K562 (cell line): ENCODE results near the gene ARMC8. TPM values are rescaled to one million over a fixed set of nuclear protein-coding genes. Genes with fewer than 3 reads are reported as not detected.

Experiments
- ATAC-seq: fragments of 200-7000 bp; cut with Tn5 transposase; 3 replicates; pipeline ENCODE4 v1.9.1; 2020; ENCODE audit warnings: moderate library complexity
- BruUV-seq: library from RNA; stranded (reverse); fragments of 400-500 nt; replicated peaks from 2 replicates; lab custom pipeline; 2021; lab: Mats Ljungman, UMichigan
- CTCF ChIA-PET: fragments of 300-600 bp; formaldehyde crosslinking; extraction: SDS; loops from one replicate; lab custom pipeline; 2021; ENCODE audit warnings: low intra/inter-chr PET ratio; lab: Yijun Ruan, JAX
- POLR2A ChIA-PET: fragments of 300-600, 350-650 bp; sonication (Branson Sonifier 250); formaldehyde crosslinking; extraction: SDS; loops from one replicate; lab custom pipeline; 2021; ENCODE audit warnings: antibody characterized with exemption, inconsistent platforms; lab: Yijun Ruan, JAX
- DNase-seq, 4 experiments: peaks; one replicate each; pipeline versions ENCODE4 v3.0.0 to v3.0.0-alpha.2; 2011 to 2018; ENCODE audit warnings: low spot score in 3 of 4, mixed read lengths in 3 of 4; ENCODE audit errors: extremely low read depth in 1 of 4
- FAIRE-seq: peaks from 2 replicates; lab custom pipeline; 2011; peaks lifted over from hg19 to GRCh38; lab: Jason Lieb, UNC
- H2AFZ ChIP-seq: 2 replicates; pipeline ENCODE4 v1.6.0; 2011; ENCODE audit warnings: low read depth, low read length, control low read depth, inconsistent platforms
- H3K27ac ChIP-seq: fragments of 200-600 bp; 3 replicates; pipeline ENCODE4 v1.8.0; 2011; ENCODE audit warnings: low read depth, mild to moderate bottlenecking, control low read depth, inconsistent platforms, low read length, moderate library complexity, mixed read lengths; ENCODE audit errors: extremely low read depth
- H3K27me3 ChIP-seq, 2 experiments: fragments of 300-600 bp in 1 of 2; 2 replicates in 1 of 2; 3 replicates in 1 of 2; pipeline versions ENCODE4 v1.6.0 to v1.8.0; 2011; ENCODE audit warnings: inconsistent platforms in 2 of 2, low read length in 2 of 2, mild to moderate bottlenecking in 1 of 2, mixed read lengths in 1 of 2, moderate library complexity in 1 of 2; ENCODE audit not compliant: control insufficient read depth in 2 of 2, insufficient read depth in 2 of 2
- H3K36me3 ChIP-seq: fragments of 300-600 bp; 3 replicates; pipeline ENCODE4 v1.8.0; 2011; ENCODE audit warnings: mild to moderate bottlenecking, low read length, inconsistent platforms; ENCODE audit not compliant: control insufficient read depth, insufficient read depth
- H3K4me1 ChIP-seq, 2 experiments: fragments of 200-600 bp in 1 of 2; replicated peaks in 1 of 2; 2 replicates in 1 of 2; 3 replicates in 1 of 2; pipeline versions ENCODE4 v1.5.1 to v1.8.0; 2011; ENCODE audit warnings: inconsistent platforms in 2 of 2, low read length in 2 of 2, mild to moderate bottlenecking in 1 of 2, mixed read lengths in 1 of 2, moderate library complexity in 1 of 2; ENCODE audit not compliant: control insufficient read depth in 2 of 2, insufficient read depth in 2 of 2
- H3K4me2 ChIP-seq: 2 replicates; pipeline ENCODE4 v1.6.1; 2011; ENCODE audit warnings: low read length, control low read depth, inconsistent platforms, mixed read lengths; ENCODE audit not compliant: insufficient read depth
- H3K4me3 ChIP-seq: fragments of 200-600 bp; sonication (generic), shearing (Covaris generic); 2 replicates; pipeline ENCODE4 v1.5.1; 2016; ENCODE audit warnings: control low read depth, inconsistent platforms
- H3K79me2 ChIP-seq: fragments of 200-600 bp; 3 replicates; pipeline ENCODE4 v1.8.0; 2011; ENCODE audit warnings: low read length, inconsistent platforms; ENCODE audit not compliant: control insufficient read depth, insufficient read depth
- H3K9ac ChIP-seq, 2 experiments: 2 replicates each; pipeline versions ENCODE4 v1.6.0 to v1.6.1; 2011; ENCODE audit warnings: low read depth in 2 of 2, low read length in 2 of 2, control low read depth in 1 of 2, inconsistent platforms in 1 of 2, mild to moderate bottlenecking in 1 of 2, mixed read lengths in 1 of 2; ENCODE audit not compliant: insufficient read depth in 1 of 2
- H3K9me1 ChIP-seq: one replicate; pipeline ENCODE4 v1.6.0; 2011; ENCODE audit warnings: inconsistent platforms, mild to moderate bottlenecking, low read length, moderate library complexity; ENCODE audit not compliant: control insufficient read depth, insufficient read depth
- H3K9me3 ChIP-seq: replicated peaks from 2 replicates; pipeline ENCODE4 v1.5.1; 2011; ENCODE audit warnings: low read depth, low read length, inconsistent platforms; ENCODE audit not compliant: control insufficient read depth, insufficient read depth
- H4K20me1 ChIP-seq: replicated peaks from 2 replicates; pipeline ENCODE4 v1.6.1; 2011; ENCODE audit warnings: low read length, inconsistent platforms, mixed read lengths; ENCODE audit not compliant: control insufficient read depth, insufficient read depth
- ARID4B ChIP-seq: sonication (generic); formaldehyde crosslinking; IDR thresholded peaks from 2 replicates; pipeline ENCODE4 v1.8.0; 2022; ENCODE audit warnings: mild to moderate bottlenecking, missing genetic modification reagents
- CEBPB ChIP-seq: fragments of 450-650 bp; IDR thresholded peaks from 2 replicates; pipeline ENCODE4 v1.6.1; 2016; ENCODE audit warnings: missing genetic modification characterization, missing compliant biosample characterization
- DEAF1 ChIP-seq: fragments of 450-650 bp; formaldehyde crosslinking; IDR thresholded peaks from 2 replicates; pipeline ENCODE4 v1.4.0; 2020; ENCODE audit warnings: mild to moderate bottlenecking, moderate library complexity
- MEIS2 ChIP-seq: fragments of 450-650 bp; IDR thresholded peaks from 2 replicates; pipeline ENCODE4 v1.6.1; 2014; ENCODE audit warnings: mild to moderate bottlenecking; ENCODE audit not compliant: partially characterized antibody
- PHF20 ChIP-seq: fragments of 450-650 bp; IDR thresholded peaks from 2 replicates; pipeline ENCODE4 v1.6.1; 2018; ENCODE audit not compliant: partially characterized antibody
- PTBP1 ChIP-seq: fragments of 200-400 bp; formaldehyde crosslinking; IDR thresholded peaks from 2 replicates; pipeline ENCODE4 v1.6.1; 2017; ENCODE audit warnings: low read depth, low read length
- TAF1 ChIP-seq: IDR thresholded peaks from 2 replicates; pipeline ENCODE4 v1.6.1; 2011; ENCODE audit warnings: mild to moderate bottlenecking, low read length, moderate library complexity; ENCODE audit not compliant: insufficient read depth, control insufficient read depth, severe bottlenecking; ENCODE audit errors: extremely low read depth
- TCF7 ChIP-seq: sonication (generic); IDR thresholded peaks from 2 replicates; pipeline ENCODE4 v1.6.1; 2016; ENCODE audit warnings: antibody characterized with exemption, borderline replicate concordance
- ZNF311 ChIP-seq: fragments of 250-450 bp; sonication (Bioruptor Pico); IDR thresholded peaks from 2 replicates; pipeline ENCODE4 v1.4.0; 2020; ENCODE audit warnings: mild to moderate bottlenecking, moderate library complexity
- WGBS: fragments of 100-300 bp; shearing (Covaris generic); methylation state at CpG from one replicate; pipeline ENCODE4 v1.1.6; 2016; ENCODE audit warnings: low coverage, mixed read lengths; ENCODE audit not compliant: insufficient coverage; ENCODE audit errors: missing lambda C conversion rate; 5-methylcytosine and 5-hydroxymethylcytosine counted together
- in situ Hi-C: fragments of 300-500 bp; cut with MboI; formaldehyde crosslinking; loops from 4 replicates; pipeline ENCODE4 v1.15.0; 2018; ENCODE audit warnings: inconsistent platforms, mixed read lengths
- intact Hi-C: fragments of 100-400 bp; cut with micrococcal nuclease; formaldehyde crosslinking; loops from 2 replicates; pipeline ENCODE4 v1.14.2; 2022
- polyA plus RNA-seq, 8 experiments: library from polyadenylated mRNA; depleted of rRNA in 4 of 8; stranded (reverse) in 5 of 8; unstranded in 3 of 8; fragments of >200 nt; fragmentation: Nextera tagmentation in 2 of 8; fragmentation: Illumina TruSeq in 1 of 8; extraction: Ambion mirVana in 2 of 8; extraction: Trizol in 1 of 8; gene quantifications; 2 replicates each; pipeline versions ENCODE4 v1.2.1 to v1.2.3, GENCODE V29; 2011 to 2014; ENCODE audit warnings: inconsistent platforms in 1 of 8, missing spikeins in 1 of 8
- total RNA-seq, 7 experiments: library from RNA; depleted of rRNA in 6 of 7; stranded (reverse); fragments of >200 nt in 6 of 7; fragmentation: Illumina TruSeq in 2 of 7; extraction: Trizol in 2 of 7; gene quantifications; 2 replicates each; pipeline versions ENCODE4 v1.2.1 to v1.2.3, GENCODE V29; 2011 to 2021; ENCODE audit warnings: low replicate concordance in 1 of 7
- TF ChIP-seq, protein P1 (sequence below): sonication (generic); formaldehyde crosslinking; IDR thresholded peaks from 2 replicates; pipeline ENCODE4 v1.8.0; 2022; ENCODE audit warnings: mild to moderate bottlenecking, missing genetic modification reagents, borderline replicate concordance
- TF ChIP-seq, protein P2 (sequence below): fragments of 450-650 bp; IDR thresholded peaks from 2 replicates; pipeline ENCODE4 v1.6.1; 2018; ENCODE audit warnings: mild to moderate bottlenecking, low read depth; ENCODE audit not compliant: partially characterized antibody

The ARMC8 gene
- total and polyA plus RNA-seq, 9 of the 15 experiments (the other 6 are each of a cell fraction or from before 2014, with no cell fraction given), result 22.4 to 76.1 (median 37.3) TPM

DNA sequence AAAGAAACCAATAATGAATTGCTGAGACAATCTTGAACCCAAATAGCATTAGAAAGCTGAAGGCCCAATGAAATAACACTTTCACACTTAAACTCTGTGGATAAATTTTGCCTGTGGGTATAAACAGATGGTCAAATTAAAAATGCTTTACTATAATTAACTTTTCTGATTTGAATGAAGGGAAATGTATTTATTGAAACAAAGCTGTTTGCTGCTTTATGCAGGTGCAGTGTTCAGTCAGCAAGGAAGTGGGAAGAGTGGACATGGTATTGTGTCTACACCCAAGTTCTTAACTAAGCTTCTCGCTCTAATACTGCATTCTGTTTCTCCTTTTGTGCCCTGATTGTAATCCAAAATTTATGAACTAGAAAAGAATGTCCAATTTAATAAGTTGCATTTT lies 110.8 kb downstream of the ARMC8 start:
- no peaks in the 10 kb centered on the region for H3K27me3 ChIP-seq
- ChIA-PET POLR2A (no interaction called here), CTCF (no interaction called here)
- no peak overlapping the region for H3K4me3 ChIP-seq
- H2AFZ ChIP-seq, result no peak overlapping the region
- H3K4me1 ChIP-seq, result no peaks in the 10 kb centered on the region
- H3K9me3 ChIP-seq, result no peaks in the 10 kb centered on the region
- no peak overlapping the region for H3K27ac ChIP-seq
- BruUV-seq, result no TSS peak
- no peaks in the 10 kb centered on the region for H4K20me1 ChIP-seq
- in situ Hi-C loops (no loop called here), intact Hi-C loops (no loop called here)
- 89% methylated on average over 1 of the region's 1 CpG for WGBS
- DNase-seq (no peak), FAIRE-seq (no peak), ATAC-seq (no peak)
- H3K36me3 ChIP-seq, result peaks cover 37% of the 10 kb centered on the region; the same call in 1 of the 3 replicates
- no peaks in the 10 kb centered on the region for H3K9me1 ChIP-seq
- H3K79me2 ChIP-seq, result no peaks in the 10 kb centered on the region
- no peak overlapping the region for H3K9ac ChIP-seq
- H3K4me2 ChIP-seq, result no peak overlapping the region
- TF ChIP-seq, protein P1, sequence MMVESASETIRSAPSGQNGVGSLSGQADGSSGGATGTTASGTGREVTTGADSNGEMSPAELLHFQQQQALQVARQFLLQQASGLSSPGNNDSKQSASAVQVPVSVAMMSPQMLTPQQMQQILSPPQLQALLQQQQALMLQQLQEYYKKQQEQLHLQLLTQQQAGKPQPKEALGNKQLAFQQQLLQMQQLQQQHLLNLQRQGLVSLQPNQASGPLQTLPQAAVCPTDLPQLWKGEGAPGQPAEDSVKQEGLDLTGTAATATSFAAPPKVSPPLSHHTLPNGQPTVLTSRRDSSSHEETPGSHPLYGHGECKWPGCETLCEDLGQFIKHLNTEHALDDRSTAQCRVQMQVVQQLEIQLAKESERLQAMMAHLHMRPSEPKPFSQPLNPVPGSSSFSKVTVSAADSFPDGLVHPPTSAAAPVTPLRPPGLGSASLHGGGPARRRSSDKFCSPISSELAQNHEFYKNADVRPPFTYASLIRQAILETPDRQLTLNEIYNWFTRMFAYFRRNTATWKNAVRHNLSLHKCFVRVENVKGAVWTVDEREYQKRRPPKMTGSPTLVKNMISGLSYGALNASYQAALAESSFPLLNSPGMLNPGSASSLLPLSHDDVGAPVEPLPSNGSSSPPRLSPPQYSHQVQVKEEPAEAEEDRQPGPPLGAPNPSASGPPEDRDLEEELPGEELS (CRISPR knock-in tag), result no peak
- TF ChIP-seq TCF7 (no peak), MEIS2 (no peak), DEAF1 (CRISPR knock-in tag) (no peak), PHF20 (no peak), ZNF311 (CRISPR knock-in tag) (no peak), TAF1 (no peak), CEBPB (tag) (no peak), ARID4B (no peak), PTBP1 (no peak)
- TF ChIP-seq, protein P2, sequence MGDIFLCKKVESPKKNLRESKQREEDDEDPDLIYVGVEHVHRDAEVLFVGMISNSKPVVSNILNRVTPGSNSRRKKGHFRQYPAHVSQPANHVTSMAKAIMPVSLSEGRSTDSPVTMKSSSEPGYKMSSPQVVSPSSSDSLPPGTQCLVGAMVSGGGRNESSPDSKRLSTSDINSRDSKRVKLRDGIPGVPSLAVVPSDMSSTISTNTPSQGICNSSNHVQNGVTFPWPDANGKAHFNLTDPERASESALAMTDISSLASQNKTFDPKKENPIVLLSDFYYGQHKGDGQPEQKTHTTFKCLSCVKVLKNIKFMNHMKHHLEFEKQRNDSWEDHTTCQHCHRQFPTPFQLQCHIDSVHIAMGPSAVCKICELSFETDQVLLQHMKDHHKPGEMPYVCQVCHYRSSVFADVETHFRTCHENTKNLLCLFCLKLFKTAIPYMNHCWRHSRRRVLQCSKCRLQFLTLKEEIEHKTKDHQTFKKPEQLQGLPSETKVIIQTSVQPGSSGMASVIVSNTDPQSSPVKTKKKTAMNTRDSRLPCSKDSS, result no peak
